Measurements from ENCODE around the gene CCBE1.
"Not testable (repeated sequence)": the region's sequence is repeated elsewhere in the genome, so short reads cannot be mapped to it uniquely, and the experiment has no call there.

CCBE1 gene

GRCh38 chr18:59675346-59675745 is 21.9 kb downstream of the CCBE1 start:
- no peak for DNase-seq

- DNase-seq, result no peak
These were observed 22.3 kb downstream of the CCBE1 start for GRCh38 chr18:59674903-59675270.

DNA sequence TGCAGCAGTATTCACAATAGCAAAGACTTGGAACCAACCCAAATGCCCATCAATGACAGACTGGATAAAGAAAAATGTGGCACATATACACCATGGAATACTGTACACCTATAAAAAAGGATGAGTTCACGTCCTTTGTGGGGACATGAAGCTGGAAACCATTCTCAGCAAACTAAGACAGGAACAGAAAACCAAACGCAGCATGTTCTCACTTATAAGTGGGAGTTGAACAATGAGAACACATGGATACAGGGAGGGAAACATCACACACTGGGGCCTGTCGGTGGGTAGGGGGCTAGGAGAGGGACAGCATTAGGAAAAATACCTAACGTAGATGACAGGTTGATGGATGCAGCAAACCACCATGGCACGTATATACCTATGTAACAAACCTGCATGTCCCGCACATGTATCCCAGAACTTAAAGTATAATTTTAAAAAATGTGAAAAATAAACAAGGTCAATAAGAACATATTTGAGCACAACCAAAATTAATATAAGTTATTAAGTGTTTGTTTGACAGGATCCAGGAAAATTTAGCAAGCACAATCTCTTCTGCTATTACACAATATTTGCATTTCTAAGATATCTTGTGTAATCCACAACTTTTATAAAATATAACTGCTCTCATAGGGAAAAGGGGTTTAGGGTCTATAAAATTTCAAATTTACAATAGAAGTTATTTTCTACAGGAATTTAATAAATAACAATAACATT is 22.9 kb downstream of the CCBE1 start:
- DNase-seq, result no peak

DNA sequence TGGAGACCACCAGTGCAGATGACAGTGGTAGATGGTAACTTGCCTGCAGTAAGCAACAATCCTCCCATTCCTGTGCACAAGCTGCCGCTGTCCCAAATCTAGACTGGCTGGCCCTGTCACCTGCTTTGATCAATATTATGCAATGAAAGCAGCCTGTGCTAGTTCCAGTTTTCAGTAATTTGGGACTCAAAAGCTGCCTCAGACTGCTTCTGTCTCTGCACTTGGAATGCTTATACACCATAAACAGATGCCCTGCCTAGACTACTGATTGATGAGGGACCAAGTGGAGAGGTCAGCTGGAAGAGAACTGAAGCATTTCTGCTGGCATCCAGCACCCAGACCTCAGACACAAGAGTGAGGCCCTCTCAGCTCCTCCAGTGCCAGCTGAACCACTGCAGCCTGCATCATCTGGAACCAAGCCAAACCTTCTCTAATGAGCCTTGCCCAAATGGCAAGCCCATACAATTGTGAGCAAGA is 24.9 kb downstream of the CCBE1 start:
- peak; percentile 2 to 35 for DNase-seq

- DNase-seq, result no peak
These were observed 25.7 kb downstream of the CCBE1 start for GRCh38 chr18:59671551-59671950.

GRCh38 chr18:59669872-59670657 is 27.2 kb downstream of the CCBE1 start:
- no peak for DNase-seq

GRCh38 chr18:59667488-59667887 is 29.7 kb downstream of the CCBE1 start:
- no peak for DNase-seq

DNA sequence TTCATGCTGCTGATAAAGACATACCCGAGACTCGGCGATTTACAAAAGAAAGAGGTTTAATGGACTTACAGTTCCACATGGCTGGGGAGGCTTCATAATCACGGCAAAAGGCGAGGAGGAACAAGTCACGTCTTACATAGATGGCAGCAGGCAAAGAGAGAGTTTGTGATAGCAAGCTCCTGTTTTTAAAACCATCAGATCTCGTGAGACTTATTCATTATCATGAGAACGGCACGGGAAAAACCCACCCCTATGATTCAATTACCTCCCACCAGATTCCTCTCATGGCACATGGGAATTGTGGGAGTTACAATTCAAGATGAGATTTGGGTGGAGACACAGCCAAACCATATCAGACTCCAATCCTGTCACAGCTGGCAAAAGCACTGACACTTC is 31.2 kb downstream of the CCBE1 start:
- DNase-seq, result not testable (repeated sequence)

DNA sequence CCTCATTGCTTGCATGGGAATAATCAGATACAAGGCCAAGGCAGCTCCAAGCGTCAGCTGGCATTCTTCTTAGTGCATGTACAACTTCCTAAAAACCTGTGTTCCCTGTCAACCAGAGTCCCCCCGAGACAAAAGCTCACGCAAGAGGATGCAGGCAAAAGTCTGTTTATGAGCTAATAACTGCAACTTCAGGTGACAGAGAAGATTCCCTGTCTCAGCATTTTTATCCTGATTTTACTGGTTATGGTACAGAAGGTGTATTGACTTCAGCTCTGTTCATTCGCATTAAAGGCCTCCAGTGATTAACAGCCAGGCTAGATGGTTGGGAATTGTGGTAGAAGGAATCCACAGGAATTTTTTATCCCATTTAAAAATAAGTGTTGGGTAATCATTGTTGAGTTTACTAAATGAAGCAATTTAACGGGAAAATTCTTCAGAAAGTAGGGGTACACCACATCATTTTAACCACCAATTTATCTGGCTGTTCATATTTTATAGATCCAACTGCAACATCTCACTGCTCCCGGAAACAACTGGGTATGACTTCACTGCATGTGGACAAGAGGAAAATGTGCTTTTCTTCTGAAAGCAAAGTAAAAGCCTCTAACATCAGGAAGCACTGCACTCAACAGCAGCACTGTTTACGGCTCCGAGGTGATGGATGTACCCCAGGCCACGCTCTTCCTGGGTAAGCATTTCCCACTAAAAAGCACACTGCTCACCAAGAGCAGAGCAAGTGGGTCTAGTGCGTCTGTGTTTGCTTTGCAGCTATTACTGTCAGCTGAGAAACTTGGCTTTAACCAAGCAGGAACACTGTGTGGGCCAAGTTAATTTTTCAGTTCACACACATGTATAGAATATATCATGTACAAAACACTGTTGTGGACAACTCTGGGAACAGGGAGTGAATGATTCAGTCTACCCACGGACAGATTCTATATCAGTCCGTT is 31.9 kb downstream of the CCBE1 start:
- DNase-seq, result no peak

DNA sequence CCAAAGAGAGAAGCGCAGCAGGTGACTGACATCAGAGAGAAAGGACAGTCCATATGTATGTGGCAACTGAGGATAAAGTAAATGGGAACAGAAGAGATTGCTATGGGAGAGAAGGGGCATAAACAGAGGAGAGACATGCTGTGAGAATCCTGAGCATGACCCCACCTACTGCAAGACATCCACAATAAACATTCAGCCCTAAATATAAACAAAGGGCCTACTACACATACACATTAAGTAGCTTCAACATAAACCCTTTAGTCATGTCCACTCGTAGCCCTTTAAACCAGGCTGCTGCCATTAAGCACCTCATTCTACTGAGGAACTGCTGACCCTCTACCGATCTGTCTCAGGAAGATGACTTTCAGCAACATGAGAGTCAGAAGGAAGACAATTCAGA is 32.9 kb downstream of the CCBE1 start:
- DNase-seq, result no peak

DNA sequence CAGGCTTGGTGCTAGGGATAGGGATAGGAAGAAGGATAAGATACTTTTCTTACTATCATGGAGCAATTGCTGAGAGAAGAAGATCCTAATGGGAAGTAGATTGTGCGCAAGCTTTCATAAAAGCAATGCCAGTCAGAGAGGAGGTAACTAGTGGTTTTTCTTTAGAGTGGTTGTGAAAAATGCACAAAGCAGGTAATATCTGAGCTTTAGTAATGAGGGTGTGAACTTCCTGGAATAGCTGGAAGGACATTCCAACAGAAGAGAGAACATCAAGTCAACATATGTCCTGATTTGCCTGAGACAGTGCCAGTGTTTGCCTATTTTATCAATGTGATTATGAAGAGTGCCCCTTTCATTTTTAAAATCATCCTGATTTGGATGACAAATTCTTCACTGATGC is 34.1 kb downstream of the CCBE1 start:
- no peak for DNase-seq

DNA sequence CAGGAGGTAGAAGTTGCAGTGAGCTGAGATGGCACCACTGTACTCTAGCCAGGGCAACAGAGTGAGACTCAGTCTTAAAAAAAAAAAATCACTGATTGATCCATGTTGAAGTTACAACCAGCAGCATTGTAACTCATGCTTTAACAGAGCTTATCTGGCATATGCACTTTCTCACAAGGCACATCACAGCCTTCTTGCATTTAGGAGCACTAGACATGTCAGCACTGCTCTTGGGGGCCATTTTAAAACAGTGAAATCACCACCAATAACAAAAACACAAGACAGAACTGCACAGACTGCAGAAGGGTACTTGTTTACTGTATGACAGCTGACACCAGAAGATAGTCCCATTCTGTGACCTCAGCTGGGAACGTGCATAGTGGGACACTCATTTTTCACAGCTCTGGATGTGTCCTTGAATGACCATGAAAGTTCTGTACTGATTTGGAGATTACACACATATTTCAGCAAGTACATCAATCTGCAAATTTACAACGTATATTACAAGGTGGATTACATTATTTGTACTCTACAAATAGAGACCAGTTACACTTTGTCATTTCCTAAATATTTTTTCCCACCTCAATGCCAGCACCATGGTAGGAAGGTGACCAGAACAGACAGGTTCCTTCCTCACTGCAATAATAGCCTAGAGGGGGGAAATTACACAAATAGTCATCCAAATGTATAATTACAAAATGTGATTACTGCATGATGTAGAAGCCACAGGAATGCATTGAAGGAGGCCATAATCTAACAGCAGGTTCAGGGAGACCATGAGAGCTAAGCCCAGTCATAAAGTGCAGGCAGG is 35.1 kb downstream of the CCBE1 start:
- DNase-seq, result no peak

- DNase-seq, result no peak
These were observed 36.2 kb downstream of the CCBE1 start for GRCh38 chr18:59660786-59661743.

GRCh38 chr18:59660366-59660765 is 36.9 kb downstream of the CCBE1 start:
- no peak for DNase-seq

GRCh38 chr18:59659508-59660170 is 37.6 kb downstream of the CCBE1 start:
- no peak for DNase-seq

- no peak for DNase-seq
These were observed 38.3 kb downstream of the CCBE1 start for GRCh38 chr18:59658941-59659340.

DNA sequence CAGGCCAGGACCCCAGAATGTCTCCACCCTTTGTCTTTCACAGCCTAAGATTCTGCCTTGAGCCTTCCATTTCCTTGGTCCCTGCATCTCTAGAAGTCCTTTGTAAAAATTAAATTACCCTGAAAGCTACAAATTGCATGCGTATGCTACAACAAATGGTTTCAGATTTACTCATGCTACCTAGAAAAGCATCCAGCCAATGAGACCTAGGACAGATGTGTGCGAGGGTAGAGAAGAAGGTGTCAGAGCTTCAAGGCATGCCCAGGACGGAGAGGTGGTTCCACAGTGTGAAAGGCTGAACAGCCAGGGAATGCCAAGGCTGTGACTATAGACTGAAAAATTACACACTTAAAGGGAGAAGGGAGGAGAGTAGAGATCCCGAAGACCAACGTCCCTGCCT is 40.2 kb downstream of the CCBE1 start:
- no peak for DNase-seq

- no peak for DNase-seq
These were observed 40.8 kb downstream of the CCBE1 start for GRCh38 chr18:59656373-59656887.

GRCh38 chr18:59655676-59656075 is 41.5 kb downstream of the CCBE1 start:
- no peak for DNase-seq

DNA sequence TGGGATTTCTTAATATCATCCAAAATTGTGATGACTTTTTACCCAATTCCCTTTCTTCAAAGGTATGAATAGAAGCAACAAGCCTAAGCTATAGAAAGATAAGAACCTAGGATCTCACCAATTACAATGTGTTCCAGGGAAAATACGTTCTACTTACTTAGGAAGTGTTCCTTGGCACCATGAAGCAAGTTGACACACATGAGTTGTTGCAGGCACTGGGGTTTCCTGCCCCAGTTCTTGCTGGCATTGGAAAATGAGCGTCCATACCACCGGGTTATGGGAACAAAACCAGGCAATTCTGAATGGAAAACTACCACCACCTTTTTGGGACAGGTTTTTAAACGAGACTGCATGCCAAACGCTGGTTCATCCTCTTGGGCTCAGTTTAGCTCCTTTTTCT is 46.2 kb downstream of the CCBE1 start:
- DNase-seq, result no peak

Measured in NCI-H524 (cell line).